IPS-18a (cell line): ENCODE data around the gene AGER.
"Not testable (repeated sequence)": the region's sequence is repeated elsewhere in the genome, so short reads cannot be mapped to it uniquely, and the experiment has no call there.

ENCODE experiments used
- H3K27ac ChIP-seq: one replicate; pipeline ENCODE4 v1.5.1; 2013; ENCODE audit warnings: low read length
- H3K27me3 ChIP-seq: one replicate; pipeline ENCODE4 v1.6.1; 2013; ENCODE audit warnings: mild to moderate bottlenecking, low read length; ENCODE audit not compliant: control insufficient read depth, insufficient read depth
- H3K36me3 ChIP-seq: one replicate; pipeline ENCODE4 v1.6.1; 2013; ENCODE audit warnings: low read depth, low read length; ENCODE audit not compliant: control insufficient read depth
- H3K4me1 ChIP-seq: one replicate; pipeline ENCODE4 v1.6.1; 2013; ENCODE audit warnings: low read depth, low read length; ENCODE audit not compliant: control insufficient read depth
- H3K4me3 ChIP-seq: one replicate; pipeline ENCODE4 v1.5.1; 2013; ENCODE audit warnings: low read length
- H3K9ac ChIP-seq: one replicate; pipeline ENCODE4 v1.6.1; 2013; ENCODE audit warnings: mild to moderate bottlenecking, low read length, moderate library complexity
- H3K9me3 ChIP-seq: one replicate; pipeline ENCODE4 v1.6.1; 2013; ENCODE audit warnings: low read depth, low read length; ENCODE audit not compliant: control insufficient read depth

Gene AGER

DNA sequence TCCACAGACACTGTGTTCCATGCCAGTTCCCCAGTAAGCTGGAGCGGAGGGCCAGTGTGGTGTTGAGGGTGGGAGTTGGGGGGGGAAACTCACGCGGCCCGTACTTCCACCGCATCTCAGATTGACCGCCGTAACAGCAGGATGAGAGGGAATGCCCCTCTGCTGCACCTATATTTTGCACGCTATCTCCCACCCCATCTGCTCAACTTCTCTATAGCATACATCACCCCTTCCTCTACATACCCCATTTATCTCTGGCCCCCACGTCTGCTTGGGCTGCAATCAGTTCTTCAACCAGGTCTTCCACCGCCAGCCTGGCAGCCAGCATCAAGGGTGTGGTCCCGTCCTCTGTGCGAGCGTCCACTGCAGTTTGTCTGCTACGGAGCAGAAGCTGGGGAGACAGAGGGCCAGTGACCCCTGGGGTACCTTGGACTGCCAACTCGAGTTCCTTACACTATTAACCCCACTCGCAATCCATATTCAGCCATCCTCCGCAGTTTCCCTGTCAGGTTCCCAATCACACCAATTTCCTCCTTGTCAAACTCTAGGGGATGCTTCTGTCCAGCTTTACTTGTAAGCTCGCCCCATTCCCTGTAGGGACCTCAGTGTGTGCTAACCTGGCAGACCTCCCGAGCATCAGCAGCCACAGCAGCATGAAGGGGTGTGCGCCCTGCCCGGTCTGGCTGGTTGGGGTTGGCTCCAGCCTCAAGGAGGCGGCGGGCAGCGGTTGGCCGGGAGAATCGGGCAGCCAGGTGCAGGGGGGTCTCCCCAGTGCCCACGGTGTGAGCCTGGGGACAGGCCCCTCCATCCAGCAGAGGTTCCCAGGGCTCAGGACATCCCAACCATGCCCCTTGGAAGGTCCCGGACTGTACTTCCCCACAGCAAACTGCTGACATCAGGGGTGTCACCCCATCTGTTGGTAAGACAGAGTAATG lies 12.9 kb upstream of the AGER start:
- Histone ChIP-seq H3K9ac (peak overlapping the region; percentile 96), H3K4me3 (peak overlapping the region; percentile 77), H3K36me3 (no peaks in the 10 kb centered on the region), H3K27ac (peak overlapping the region; percentile 94), H3K27me3 (no peaks in the 10 kb centered on the region), H3K4me1 (peaks cover 25% of the 10 kb centered on the region), H3K9me3 (no peaks in the 10 kb centered on the region)

DNA sequence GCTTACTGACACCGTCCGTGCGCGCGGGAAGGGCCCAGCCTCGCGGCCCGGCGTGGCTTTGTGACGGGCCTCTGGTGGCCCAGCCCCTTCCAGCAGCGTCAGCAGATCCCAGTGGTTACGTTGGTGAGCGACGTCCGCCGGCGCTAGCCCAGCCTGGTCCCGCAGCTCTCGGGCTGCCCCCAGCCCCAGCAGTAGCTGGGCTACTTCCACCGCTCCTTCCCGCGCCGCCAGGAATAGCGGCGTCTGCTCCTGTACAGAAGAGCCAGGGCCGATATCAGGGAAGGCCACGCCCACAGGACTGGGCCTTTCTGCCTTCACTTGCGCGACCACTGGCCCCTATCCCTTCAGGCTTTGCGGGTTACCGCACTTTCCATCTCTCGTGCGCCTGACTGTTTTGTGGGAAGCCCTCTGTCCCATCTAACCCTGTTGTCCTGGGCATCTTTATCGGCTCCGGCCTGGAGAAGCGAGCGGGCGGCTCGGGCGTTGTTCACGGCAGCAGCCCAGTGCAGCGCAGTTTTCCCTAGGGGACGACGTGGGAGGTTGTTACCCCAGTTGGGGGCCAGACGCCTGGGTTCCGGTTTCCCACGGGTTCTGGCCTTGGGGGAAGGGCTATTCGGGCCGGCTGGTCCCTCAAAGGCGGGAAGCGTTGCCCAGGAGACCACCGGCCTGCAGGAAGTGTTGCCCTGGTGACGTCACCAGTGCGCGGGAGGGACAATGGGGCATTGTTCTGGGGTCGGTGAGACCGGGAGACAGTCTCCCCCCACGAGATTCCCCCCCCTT lies 12.0 kb upstream of the AGER start:
- Histone ChIP-seq H3K9ac (peak overlapping the region; percentile 96), H3K27ac (peak overlapping the region; percentile 94), H3K27me3 (no peaks in the 10 kb centered on the region), H3K9me3 (no peaks in the 10 kb centered on the region), H3K4me3 (peak overlapping the region; percentile 77), H3K4me1 (peaks cover 28% of the 10 kb centered on the region), H3K36me3 (no peaks in the 10 kb centered on the region)

DNA sequence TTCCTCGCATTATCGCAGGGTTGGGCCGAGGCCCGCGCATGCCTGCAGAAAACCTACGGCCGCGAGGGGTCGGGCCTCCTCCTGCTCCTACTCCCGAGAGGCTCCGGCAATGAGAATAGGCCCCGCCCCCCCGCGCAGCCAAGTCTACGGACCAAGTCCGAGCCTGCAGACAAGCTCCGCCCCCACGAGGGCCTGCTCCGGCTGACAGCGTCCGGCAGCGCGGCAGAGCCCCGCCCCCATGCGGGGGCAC lies 11.5 kb upstream of the AGER start:
- H3K9ac ChIP-seq = peak overlapping the region; percentile 96
- no peaks in the 10 kb centered on the region for H3K36me3 ChIP-seq
- H3K9me3 ChIP-seq = no peaks in the 10 kb centered on the region
- peaks cover 32% of the 10 kb centered on the region for H3K4me1 ChIP-seq
- no peaks in the 10 kb centered on the region for H3K27me3 ChIP-seq
- no peak overlapping the region for H3K4me3 ChIP-seq
- no peak overlapping the region for H3K27ac ChIP-seq

DNA sequence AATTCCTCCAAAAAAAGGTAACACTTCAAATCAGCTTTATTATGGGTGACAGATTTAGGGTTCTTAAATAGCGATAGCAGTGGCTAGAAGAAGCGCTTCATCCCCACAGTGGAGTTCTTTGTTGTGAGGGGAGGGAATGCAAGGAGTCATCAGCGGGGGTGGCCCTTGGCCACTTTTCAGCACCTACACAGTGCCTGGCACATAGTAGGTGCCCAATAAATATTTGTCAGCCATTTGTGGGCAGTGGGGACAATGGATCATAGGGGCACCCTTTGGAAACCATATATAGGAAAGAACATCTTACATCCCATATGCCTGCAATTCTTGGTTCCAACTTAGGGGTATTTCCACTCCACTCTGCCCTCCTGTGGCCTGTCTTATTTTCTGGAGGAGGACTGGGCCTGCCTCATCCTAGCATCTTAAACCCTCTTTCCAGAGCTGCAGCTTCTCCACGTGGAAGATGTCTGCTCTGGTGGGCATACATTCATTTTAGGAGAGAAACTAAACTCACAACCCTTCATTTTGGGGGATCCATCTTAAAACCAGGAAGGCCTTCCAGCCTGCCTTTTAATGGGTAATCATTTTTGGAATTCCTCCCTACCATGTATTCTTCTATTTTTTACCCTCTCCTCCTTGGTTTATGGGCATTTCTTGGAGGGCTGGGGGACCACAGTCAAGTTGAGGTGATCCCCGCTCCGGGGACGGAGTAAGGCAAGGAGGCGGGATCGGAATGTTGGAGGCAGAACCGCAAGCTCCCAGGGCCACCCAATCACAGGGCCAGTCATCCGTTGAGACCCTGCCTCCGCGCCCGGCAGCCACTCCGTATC lies 11.0 kb upstream of the AGER start:
- Histone ChIP-seq H3K36me3 (no peaks in the 10 kb centered on the region), H3K9me3 (no peaks in the 10 kb centered on the region), H3K4me1 (peaks cover 32% of the 10 kb centered on the region), H3K9ac (peak overlapping the region; percentile 73), H3K27me3 (no peaks in the 10 kb centered on the region), H3K4me3 (peak overlapping the region; percentile 68), H3K27ac (peak overlapping the region; percentile 92)

DNA sequence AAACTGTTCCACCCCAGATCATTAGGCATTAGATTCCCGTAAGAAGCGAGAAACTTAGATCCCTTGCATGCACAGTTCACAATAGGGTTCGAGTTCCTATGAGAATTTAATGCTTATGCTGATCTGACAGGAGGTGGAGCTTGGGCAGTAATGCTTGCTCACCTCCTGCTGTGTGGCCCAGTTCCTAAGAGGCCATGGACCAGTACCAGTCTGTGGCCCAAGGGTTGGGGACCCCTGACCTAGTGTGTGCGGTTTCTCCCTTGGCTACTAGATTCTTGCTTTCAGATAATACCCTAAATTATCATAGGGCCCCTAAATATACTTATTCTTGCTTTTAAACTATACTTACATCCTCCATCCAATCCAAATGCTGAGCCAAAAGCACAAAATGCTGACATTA lies 10.3 kb upstream of the AGER start:
- Histone ChIP-seq H3K9me3 (no peaks in the 10 kb centered on the region), H3K9ac (no peak overlapping the region), H3K36me3 (no peaks in the 10 kb centered on the region), H3K4me3 (no peak overlapping the region), H3K27ac (no peak overlapping the region), H3K4me1 (peaks cover 32% of the 10 kb centered on the region), H3K27me3 (no peaks in the 10 kb centered on the region)

DNA sequence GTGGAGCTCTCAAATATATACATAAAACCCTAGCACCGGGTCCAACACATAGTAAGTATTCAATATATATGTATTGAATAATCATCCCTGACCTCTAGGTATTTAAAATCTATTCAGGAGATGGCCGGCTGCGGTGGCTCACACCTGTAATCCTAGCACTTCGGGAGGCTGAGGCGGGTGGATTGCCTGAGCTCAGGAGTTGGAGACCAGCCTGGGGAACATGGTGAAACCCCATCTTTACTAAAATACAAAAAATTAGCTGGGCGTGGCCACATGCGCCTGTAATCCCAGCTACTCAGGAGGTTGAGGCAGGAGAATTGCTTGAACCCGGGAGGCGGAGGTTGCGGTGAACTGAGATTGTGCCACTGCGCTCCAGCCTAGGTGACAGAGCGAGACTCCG lies 9.0 kb upstream of the AGER start:
- not testable (repeated sequence) for H3K4me3 ChIP-seq, H3K27ac ChIP-seq, H3K9me3 ChIP-seq, H3K9ac ChIP-seq, H3K27me3 ChIP-seq, H3K36me3 ChIP-seq
- peaks cover 38% of the 10 kb centered on the region for H3K4me1 ChIP-seq

DNA sequence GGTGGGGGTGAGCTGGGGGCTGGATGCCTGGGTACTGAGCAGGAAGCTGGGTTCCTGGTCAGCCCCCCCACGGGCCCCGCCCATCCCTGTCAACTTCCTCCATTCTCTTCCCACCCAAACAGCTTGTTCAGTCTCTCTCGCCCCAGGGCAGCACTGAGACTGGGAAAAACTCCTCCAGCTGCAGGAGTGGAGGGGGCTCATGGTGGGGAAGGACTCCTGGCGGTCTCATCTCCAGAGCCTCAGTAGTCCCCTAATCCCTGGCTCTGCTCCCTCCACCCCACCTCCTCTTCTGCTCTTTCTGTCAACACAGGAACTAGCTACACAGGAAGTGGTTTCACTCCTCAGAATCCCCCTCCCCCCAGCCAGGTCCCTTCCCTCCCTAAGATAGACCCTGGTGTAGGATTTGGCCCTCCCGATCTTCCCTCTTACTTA lies 8.6 kb upstream of the AGER start, which contains the start of gene GPSM3:
Gene GPSM3, minus strand, starts transcription at position 36 of the 432 bp plus-strand sequence. CDS start 130 bp downstream, outside the sequence.
- Histone ChIP-seq H3K27ac (no peak within 1 kb of the TSS), H3K9ac (no peak within 1 kb of the TSS), H3K9me3 (no peaks in the 10 kb centered on the region), H3K27me3 (no peaks in the 10 kb centered on the region), H3K36me3 (peaks cover 4% of the 10 kb centered on the region), H3K4me1 (peaks cover 38% of the 10 kb centered on the region), H3K4me3 (no peak within 1 kb of the TSS)

DNA sequence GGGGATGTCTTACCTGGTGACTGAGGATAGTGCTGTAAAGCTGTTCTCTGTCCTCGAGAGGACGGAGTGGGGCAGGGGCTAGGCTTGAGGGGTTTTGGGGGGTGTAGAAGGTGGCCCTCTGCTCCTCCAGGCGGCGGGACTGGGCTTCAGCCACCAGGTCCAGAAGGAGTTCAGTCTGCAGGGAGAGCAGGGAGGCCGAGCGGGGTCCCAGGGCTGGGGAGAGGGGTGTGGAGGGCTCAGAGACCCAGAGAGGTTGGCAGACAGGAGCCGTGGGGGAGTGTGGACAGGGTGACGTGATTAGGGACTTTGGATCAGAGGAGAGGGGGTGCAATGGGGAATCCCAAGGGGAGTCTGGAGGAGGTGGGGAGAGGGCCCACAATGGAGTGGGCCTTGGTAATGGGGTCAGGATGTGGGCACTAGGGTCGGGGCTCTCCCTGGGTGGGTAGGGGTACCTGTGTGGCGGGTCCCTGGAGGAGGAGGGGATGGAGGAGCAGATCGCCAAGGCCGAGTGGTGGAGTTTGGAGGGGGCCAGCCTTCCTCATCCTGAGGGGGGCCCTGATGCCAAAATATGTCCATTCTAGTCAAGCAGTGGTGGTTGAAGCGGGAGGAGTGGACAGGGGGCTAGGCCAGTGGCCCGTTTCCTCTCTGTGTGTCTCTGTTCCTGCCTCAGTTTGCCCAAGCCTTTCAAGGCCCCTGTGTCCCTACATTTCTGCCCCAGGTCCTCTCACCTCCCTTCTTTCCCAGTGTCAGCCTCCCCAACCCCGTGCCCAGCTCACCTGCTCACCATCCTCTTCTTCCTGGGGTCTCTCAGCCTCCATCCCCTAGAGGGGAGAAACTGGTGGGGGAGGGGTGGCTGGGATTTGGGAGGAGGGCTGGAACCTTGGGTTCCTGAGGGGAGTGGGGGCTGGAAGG lies 7.9 kb upstream of the AGER start:
- peaks cover 10% of the 10 kb centered on the region for H3K36me3 ChIP-seq
- H3K27ac ChIP-seq = no peak overlapping the region
- H3K9ac ChIP-seq = no peak overlapping the region
- no peak overlapping the region for H3K4me3 ChIP-seq
- peaks cover 36% of the 10 kb centered on the region for H3K4me1 ChIP-seq
- H3K9me3 ChIP-seq = no peaks in the 10 kb centered on the region
- no peaks in the 10 kb centered on the region for H3K27me3 ChIP-seq

DNA sequence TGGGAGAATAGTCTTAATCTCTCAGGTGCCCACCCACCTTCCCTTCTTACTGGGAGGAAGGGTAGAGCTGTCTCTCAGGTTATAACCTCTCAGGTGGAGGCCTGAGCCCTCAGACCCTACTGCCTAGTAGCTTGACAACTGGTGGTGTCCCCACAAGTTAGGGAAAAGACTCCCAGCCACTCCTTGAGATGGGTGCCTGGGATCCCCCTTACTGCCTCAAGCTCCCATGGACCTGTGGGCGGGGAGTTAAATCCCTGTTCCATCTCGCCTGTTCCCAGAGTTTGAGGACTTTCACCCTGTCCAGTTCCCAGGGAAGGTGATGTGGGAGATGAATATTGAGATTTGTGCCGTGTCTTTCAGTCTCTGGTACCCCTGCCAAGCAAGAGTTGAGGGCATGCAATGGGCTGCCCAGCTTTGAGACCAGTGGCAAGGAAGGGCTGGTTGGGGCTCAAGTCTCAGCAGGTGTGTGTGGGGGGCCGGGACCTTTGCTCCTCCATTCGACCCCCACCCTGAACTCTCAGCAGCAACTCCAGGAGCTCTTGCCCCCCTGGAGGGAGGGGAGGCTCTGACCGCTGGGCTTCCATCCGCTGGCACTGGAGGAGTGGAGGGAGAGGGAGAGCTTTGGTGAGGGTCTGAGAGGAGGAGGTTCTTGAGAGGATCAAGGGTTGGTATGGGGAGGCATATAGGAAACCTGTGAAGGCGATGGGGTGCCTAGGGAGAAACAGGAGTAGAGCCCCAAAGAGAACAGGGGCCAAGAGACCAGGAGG lies 7.0 kb upstream of the AGER start:
- Histone ChIP-seq H3K4me3 (no peak overlapping the region), H3K9ac (no peak overlapping the region)

More for the DNA sequence above, 7.0 kb upstream of the AGER start:
- Histone ChIP-seq H3K36me3 (peaks cover 19% of the 10 kb centered on the region), H3K4me1 (peaks cover 34% of the 10 kb centered on the region), H3K27ac (no peak overlapping the region), H3K27me3 (no peaks in the 10 kb centered on the region), H3K9me3 (no peaks in the 10 kb centered on the region)
